Endothelial cell of umbilical vein (primary cell): ENCODE results near the gene CIDEA.
A peak's percentile ranks its signal among the peaks of the same experiment; 100 is the strongest.

Experiments used
- CTCF ChIP-seq, 2 donors: IDR thresholded peaks; 1 replicate in 1 of 2; 2 replicates in 1 of 2; pipeline ENCODE4 v1.5.1; 2011; ENCODE audit warnings: low read length in 2 of 2, mild to moderate bottlenecking in 2 of 2, moderate library complexity in 2 of 2, control low read depth in 1 of 2, inconsistent platforms in 1 of 2, low read depth in 1 of 2; ENCODE audit not compliant: insufficient read depth in 1 of 2; ENCODE audit errors: extremely low read depth in 1 of 2
- POLR2A ChIP-seq: IDR thresholded peaks from 2 replicates; pipeline ENCODE4 v1.6.1; 2012; ENCODE audit warnings: low read depth, mild to moderate bottlenecking, control low read depth, low read length
- POLR2AphosphoS5 ChIP-seq: IDR thresholded peaks from 2 replicates; pipeline ENCODE4 v1.6.1; 2012; ENCODE audit warnings: low read depth, mild to moderate bottlenecking, control low read depth, low read length, moderate library complexity; ENCODE audit not compliant: insufficient read depth

- TF ChIP-seq CTCF (IDR thresholded peaks at IDR 0.05; ENCODE audit: extremely low read depth in 1 of 2, insufficient read depth in 1 of 2, low read depth in 1 of 2, low read length in 2 of 2) = peak; percentile 40 to 68
- TF ChIP-seq POLR2A = no peak
- no peak for TF ChIP-seq POLR2AphosphoS5
Measured at GRCh38 chr18:12246849-12247808, 7.0 kb upstream of the CIDEA start.
